CD4-positive, alpha-beta T cell treated with Interleukin-2 at 100 ng/mL for 4 hours (primary cell): ENCODE measurements around the gene LMX1B.

Source experiments
- DNase-seq: peaks from one replicate; pipeline ENCODE4 v3.0.0-alpha.2; 2020; ENCODE audit warnings: low spot score

Gene LMX1B

DNA sequence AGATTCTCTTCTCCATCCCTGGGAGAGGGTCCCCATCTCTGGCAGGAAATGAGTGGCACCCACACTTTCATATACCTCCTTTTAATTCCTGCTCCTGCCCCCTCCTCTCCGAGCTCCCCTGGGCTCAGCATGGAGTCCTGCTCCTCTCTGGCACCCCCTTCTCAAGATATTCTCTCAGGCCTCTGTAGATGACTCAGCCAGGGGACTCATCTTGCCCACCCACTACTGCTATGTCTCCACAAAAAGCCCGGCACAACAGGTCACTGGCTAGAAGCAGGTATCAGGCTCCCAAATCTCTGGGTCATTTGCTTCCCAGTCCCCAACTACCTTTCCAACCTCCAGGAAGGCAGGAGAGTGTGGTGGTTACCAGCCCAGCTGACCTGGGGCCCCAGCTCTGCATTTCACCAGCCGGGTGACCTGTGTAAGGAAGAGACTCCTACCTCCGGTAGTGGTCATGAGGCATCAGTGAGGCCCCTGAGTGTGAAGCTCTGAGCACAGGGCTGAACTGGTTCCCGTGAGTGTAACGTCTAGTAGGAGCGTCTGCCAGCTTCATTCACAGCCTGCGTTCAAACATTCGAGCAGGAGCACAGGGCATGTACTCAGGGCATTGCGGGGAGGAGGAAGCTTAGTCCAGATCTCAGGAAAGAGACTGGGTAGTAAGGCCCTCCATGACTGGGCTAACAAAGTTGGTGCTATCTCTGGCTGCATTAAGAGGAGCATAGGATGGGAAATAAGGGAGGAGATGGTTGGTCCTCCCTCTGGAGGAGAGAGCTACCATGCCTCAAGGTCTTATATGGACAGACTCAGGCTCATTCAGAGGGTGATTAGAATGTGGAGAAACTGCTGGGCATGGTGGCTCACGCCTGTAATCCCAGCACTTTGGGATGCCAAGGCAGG is 63.7 kb downstream of the LMX1B start:
- DNase-seq: no peak

- DNase-seq: no peak
Observed at GRCh38 chr9:126678989-126679388, 65.3 kb downstream of the LMX1B start.

GRCh38 chr9:126681336-126681735 is 67.6 kb downstream of the LMX1B start:
- DNase-seq: no peak

GRCh38 chr9:126682113-126682810 is 68.5 kb downstream of the LMX1B start:
- no peak for DNase-seq

DNA sequence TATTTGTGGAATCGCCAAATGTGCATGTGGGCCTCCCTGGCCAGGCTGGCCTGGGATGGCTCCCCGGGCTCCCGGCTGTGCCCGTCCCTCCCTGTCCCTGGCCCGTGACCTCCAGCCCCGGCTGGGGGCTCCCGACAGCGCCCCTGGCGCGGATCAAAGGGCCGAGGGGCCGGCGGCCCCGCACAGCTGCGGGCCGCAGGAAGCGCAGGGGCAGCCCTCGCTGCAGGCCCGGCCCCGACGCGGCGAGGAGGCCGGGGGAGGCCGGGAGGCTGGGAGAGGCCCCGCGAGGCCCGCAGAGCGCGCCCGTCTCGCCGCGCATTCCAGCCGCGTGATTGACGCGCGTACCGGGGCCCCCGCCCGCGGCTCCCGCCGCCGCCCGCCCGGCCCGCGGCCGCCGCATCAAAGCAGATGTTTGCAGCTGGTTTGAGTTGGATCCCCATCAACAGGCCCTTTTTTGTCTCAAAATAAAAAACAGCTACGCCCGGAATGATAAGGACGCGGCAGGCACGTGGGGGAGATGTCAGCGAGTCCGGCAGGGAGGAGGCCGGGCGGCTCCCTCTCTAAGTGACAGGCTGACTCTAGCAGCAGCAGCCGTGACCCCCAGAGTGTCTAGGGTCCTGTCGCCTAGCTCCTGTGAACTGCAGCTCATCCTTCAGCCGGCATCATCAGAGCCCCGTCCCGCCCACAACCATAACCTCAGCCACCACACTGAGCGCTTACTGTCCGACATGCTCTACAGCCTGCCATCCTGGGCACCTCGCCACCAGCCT is 69.4 kb downstream of the LMX1B start:
- DNase-seq: no peak

GRCh38 chr9:126683698-126684044 is 69.9 kb downstream of the LMX1B start:
- no peak for DNase-seq

DNA sequence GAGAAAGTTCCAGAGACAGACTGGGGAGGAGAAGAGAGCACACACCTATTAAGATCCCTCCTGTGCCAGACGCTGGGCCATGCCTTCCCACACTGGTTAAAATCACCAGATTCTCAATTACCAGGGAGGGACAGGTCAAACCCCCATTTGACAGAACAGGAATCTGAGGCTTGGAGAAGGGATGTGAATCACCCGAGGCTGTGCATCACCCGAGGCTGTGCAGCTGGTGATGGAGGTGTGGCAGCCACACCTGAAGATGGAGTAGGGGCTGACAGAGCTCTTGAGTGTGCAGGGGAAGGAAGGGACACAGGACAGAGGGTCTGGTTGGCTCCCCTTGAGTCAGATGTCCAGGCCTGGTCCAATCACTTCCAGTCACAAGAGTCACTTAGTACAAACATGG is 70.6 kb downstream of the LMX1B start:
- no peak for DNase-seq

- no peak for DNase-seq
Observed at GRCh38 chr9:126684965-126685465, 71.3 kb downstream of the LMX1B start.

GRCh38 chr9:126687930-126688461 is 74.3 kb downstream of the LMX1B start:
- DNase-seq: no peak

DNA sequence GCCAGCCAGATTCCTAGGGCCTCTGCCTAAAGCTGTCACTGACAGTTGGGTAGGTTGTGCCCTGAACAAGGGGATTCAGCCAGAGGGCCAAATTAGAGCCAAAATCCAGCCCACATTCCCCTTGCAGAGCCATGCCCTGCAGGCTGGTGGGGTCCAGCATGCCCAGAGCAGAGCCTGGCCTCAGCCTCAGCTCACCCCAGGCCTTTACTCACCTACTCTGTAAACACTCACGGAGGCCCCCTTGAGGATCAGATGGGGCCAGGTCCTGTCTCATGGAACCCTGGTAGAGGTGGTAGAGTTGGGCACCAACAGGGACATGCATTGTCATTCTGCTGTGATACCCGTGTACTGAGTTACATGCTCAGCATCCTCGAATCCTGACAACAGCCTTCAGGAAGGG is 74.9 kb downstream of the LMX1B start:
- DNase-seq: no peak

- DNase-seq: no peak
Observed at GRCh38 chr9:126689027-126689825, 75.5 kb downstream of the LMX1B start.

DNA sequence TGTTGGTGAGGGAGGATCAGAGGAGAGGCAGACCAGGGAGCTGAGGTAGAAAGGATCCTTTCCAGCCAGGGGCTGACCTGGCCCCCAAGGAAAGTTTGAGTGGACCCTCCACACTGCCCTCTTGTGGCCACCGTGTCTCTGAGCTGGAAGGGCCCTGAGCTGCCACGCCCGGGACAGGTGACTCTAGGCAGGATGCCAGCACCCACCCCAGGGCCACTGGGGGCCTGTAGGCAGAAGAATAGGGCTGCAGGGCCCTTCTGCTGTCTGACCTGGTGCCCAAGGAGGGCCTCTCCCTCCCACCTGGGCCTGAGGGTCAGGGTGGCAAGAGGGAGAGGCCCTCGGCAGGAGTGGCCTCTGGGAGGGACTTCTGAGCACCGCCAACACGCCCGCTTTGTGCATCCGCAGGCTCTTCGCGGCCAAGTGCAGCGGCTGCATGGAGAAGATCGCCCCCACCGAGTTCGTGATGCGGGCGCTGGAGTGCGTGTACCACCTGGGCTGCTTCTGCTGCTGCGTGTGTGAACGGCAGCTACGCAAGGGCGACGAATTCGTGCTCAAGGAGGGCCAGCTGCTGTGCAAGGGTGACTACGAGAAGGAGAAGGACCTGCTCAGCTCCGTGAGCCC is 76.8 kb downstream of the LMX1B start:
- DNase-seq: peak; percentile 47

DNA sequence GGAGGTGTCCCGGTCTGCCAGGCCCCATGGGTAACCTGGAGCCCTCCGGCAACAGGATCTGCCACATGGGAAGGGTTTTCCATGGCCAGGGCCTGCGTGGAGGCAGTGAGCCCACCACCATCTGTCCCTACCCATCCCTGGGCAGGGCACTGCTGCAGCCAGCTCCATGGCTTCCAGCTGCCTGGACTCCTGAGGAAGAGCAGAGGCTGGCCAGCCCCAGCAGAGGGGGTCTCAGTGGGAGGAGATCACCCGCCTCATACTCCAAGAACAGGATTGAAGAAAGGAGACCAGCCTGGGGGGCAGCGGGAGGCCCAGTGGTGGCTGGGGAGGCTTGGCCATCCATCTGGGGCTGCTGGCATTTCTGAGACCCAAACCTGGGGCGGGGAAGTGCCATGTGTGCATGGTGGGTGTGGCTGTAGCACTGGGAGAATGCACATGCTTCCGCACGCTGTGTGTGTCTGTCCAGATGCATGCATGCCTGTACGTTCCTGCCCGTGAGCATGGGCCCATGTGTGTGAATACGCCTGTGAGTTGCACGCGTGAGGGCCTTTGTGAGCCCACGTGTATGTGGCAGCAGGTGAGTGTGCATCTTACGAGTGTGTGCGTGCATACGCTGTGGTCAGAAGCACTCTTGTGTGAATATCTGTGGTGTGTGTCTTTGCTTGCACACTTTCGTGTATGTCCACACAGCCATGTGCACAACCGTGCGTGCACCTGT is 78.5 kb downstream of the LMX1B start:
- DNase-seq: no peak

DNA sequence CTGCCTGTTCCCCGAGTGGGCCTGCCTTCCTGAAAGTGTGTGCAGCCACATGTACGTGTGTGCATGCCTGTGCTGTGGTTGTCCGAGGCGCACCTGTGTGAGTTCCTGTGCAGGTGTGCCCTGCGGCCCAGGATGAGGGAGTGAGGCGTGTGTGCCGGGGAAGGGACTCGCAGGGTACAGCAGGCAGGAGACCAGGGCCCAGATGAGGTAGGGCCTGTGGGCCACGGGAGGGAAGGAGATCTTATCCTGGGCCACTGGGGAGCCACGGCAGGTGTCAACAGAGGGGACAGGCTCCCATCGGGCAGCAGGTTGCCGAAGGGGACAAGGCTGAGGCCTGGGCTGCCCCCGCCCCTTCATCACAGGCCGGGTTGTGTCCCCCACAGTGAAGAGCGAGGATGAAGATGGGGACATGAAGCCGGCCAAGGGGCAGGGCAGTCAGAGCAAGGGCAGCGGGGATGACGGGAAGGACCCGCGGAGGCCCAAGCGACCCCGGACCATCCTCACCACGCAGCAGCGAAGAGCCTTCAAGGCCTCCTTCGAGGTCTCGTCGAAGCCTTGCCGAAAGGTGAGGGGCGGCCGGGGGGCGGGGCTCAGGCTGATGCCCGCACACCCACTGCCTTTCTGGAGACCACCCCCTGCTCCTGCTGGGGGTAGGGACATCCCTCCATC is 79.2 kb downstream of the LMX1B start:
- DNase-seq: no peak

DNA sequence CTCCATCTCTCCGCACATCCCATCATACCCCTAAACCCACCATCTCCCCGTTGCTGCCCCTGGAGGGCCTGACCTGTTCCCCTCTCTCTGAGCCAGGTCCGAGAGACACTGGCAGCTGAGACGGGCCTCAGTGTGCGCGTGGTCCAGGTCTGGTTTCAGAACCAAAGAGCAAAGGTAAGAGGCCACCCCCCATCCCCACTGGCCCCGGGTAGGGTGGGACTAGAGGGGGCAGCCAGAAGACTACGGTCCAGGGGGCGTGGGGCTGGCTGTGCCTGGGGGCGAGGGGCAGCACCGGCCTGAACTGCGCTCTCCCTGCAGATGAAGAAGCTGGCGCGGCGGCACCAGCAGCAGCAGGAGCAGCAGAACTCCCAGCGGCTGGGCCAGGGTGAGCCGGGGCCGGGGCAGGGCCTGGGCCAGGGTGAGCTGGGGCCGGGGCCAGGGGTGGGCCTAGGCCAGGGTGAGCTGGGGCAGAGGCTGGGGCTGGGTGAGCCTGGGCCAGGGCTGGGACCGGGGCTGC is 79.8 kb downstream of the LMX1B start:
- DNase-seq: no peak

DNA sequence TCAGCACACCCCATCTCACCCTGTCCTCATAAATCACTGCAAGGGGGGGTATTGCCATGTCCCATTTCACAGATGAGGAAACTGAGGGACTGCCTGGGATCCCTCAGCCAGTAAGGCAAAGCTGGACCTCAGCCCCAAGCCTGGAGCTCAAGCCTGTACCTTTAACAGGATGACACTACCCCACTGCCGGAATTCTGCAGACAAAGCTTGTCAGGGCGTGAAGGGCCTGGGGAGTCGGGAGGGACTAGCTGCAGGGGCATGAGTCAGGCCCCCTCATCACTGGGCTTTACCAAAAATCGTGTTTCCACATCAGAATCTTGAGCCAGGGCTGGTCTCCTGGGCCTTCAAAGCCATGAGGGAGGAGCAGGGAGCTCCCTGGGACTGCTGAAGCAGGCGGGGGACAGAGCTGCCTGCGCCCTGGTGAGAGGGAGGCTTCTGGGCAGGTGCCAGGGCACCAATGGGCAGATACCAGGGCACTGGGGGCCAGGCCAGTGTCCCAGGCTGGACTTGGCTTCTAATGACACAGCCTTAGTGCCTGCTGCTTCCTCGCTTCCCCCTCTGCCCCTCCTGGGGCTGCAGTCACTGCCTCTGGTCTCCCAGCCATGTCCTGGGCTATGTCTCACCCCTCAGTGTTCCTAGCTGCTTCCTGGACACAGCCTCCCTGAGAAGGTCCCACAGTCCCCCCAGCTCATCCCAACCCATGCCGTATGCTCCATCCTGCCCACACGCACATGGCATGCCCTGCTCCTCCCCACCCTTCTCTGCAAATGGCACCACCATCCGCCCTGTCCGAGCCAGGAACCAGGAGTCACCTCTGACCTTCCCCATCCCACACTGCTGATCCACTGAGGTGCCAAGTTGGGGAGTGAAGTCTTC is 80.7 kb downstream of the LMX1B start:
- DNase-seq: no peak

GRCh38 chr9:126695186-126695585 is 81.5 kb downstream of the LMX1B start:
- no peak for DNase-seq

DNA sequence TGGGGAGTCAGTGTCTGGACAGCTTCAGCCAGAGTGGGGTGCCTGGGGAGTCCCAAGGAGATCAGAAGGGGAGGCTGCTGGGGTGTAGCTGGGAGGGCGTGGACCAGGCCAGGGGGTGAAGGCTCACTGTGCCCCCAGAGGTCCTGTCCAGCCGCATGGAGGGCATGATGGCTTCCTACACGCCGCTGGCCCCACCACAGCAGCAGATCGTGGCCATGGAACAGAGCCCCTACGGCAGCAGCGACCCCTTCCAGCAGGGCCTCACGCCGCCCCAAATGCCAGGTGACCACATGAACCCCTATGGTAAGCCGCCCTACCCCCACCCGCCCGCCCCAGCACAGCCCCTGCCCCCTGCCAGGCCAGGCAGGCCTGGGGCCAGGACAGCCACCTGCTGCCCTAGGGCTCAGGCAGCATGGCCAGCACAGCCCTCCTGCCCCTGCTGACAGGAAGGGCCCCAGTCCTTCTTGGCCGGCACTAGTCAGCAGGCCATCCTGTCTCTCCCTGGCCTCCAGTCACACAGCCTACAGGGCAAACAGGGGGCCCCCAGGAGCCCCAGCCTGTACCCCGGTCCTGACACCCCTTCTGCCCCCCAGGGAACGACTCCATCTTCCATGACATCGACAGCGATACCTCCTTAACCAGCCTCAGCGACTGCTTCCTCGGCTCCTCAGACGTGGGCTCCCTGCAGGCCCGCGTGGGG is 82.1 kb downstream of the LMX1B start:
- no peak for DNase-seq
